ENCODE data around the gene RAB5IF.

RAB5IF gene

GRCh38 chr20:36624944-36625324 is 19.4 kb downstream of the RAB5IF start:
- no peak overlapping the region for H2AK5ac ChIP-seq (ENCODE audit: low read depth, low read length)
- no peak overlapping the region for H3K9ac ChIP-seq (ENCODE audit: low read depth, low read length, poor library complexity)
- peak overlapping the region; percentile 79 for H2AFZ ChIP-seq (ENCODE audit: low read length)
- H3K23ac ChIP-seq (ENCODE audit: low read depth, low read length, poor library complexity): no peak overlapping the region
- no peaks in the 10 kb centered on the region for H3K27me3 ChIP-seq (ENCODE audit: control insufficient read depth in 3 of 3, insufficient read depth in 3 of 3, low read depth in 1 of 3, low read length in 3 of 3)
- H3K36me3 ChIP-seq (replicated peaks in 1 of 2; ENCODE audit: control insufficient read depth in 2 of 2, insufficient read depth in 2 of 2, low read length in 2 of 2): no peaks in the 10 kb centered on the region
- peaks cover 0 to 8% of the 10 kb centered on the region in 2 donors for H3K4me1 ChIP-seq (ENCODE audit: control insufficient read depth in 2 of 2, insufficient read depth in 1 of 2, low read depth in 1 of 2, low read length in 2 of 2)
- H4K8ac ChIP-seq (ENCODE audit: low read depth, low read length): no peak overlapping the region
- H3K4me3 ChIP-seq (ENCODE audit: low read length in 2 of 2): no peak overlapping the region
- no CpG with 5 or more reads among the region's 2 CpGs for WGBS, 2 donors (ENCODE audit: extremely low coverage in 2 of 2, insufficient read length in 2 of 2, insufficient replicate concordance in 1 of 2)
- H2BK120ac ChIP-seq (ENCODE audit: low read depth, low read length): no peak overlapping the region
- no peak overlapping the region for H2BK12ac ChIP-seq (ENCODE audit: low read length)
- H4K91ac ChIP-seq (ENCODE audit: low read depth, low read length, poor library complexity): no peak overlapping the region
- no peaks in the 10 kb centered on the region for H3K79me1 ChIP-seq (ENCODE audit: low read depth, low read length)
- H3K14ac ChIP-seq (ENCODE audit: low read length): no peak overlapping the region
- no peaks in the 10 kb centered on the region for H3K9me3 ChIP-seq (replicated peaks in 1 of 2; ENCODE audit: control insufficient read depth in 2 of 2, insufficient read depth in 1 of 2, low read depth in 1 of 2, low read length in 2 of 2)
- H2BK5ac ChIP-seq (ENCODE audit: low read length): no peak overlapping the region
- no peak overlapping the region for H3K4me2 ChIP-seq (ENCODE audit: insufficient read depth, low read length, poor library complexity, severe bottlenecking)
- no peak overlapping the region for H3K27ac ChIP-seq (replicated peaks; ENCODE audit: low read length)
- no peak overlapping the region for H3K4ac ChIP-seq (ENCODE audit: low read length)
- DNase-seq (ENCODE audit: low spot score): no peak
- no peak overlapping the region for H3K18ac ChIP-seq (ENCODE audit: low read length)
- H2BK15ac ChIP-seq (ENCODE audit: low read length): no peak overlapping the region

- no peak overlapping the region for H2AFZ ChIP-seq (ENCODE audit: low read length)
- H2BK5ac ChIP-seq (ENCODE audit: low read length): no peak overlapping the region
- H3K79me1 ChIP-seq (ENCODE audit: low read depth, low read length): peaks cover 3% of the 10 kb centered on the region
- no peak for DNase-seq (ENCODE audit: low spot score)
- H3K4me1 ChIP-seq (ENCODE audit: control insufficient read depth in 2 of 2, insufficient read depth in 1 of 2, low read depth in 1 of 2, low read length in 2 of 2): peaks cover 0 to 11% of the 10 kb centered on the region in 2 donors
- H3K9me3 ChIP-seq (replicated peaks in 1 of 2; ENCODE audit: control insufficient read depth in 2 of 2, insufficient read depth in 1 of 2, low read depth in 1 of 2, low read length in 2 of 2): no peaks in the 10 kb centered on the region
- H3K27ac ChIP-seq (replicated peaks; ENCODE audit: low read length): no peak overlapping the region
- no peak overlapping the region for H3K4me3 ChIP-seq (ENCODE audit: low read length in 2 of 2)
- H2BK120ac ChIP-seq (ENCODE audit: low read depth, low read length): no peak overlapping the region
- H3K14ac ChIP-seq (ENCODE audit: low read length): no peak overlapping the region
- no CpG with 5 or more reads among the region's 7 CpGs for WGBS, 2 donors (ENCODE audit: extremely low coverage in 2 of 2, insufficient read length in 2 of 2, insufficient replicate concordance in 1 of 2)
- no peak overlapping the region for H4K8ac ChIP-seq (ENCODE audit: low read depth, low read length)
- H2BK12ac ChIP-seq (ENCODE audit: low read length): no peak overlapping the region
- H3K18ac ChIP-seq (ENCODE audit: low read length): no peak overlapping the region
- H3K23ac ChIP-seq (ENCODE audit: low read depth, low read length, poor library complexity): no peak overlapping the region
- no peak overlapping the region for H4K91ac ChIP-seq (ENCODE audit: low read depth, low read length, poor library complexity)
- no peaks in the 10 kb centered on the region for H3K36me3 ChIP-seq (replicated peaks in 1 of 2; ENCODE audit: control insufficient read depth in 2 of 2, insufficient read depth in 2 of 2, low read length in 2 of 2)
- H3K4me2 ChIP-seq (ENCODE audit: insufficient read depth, low read length, poor library complexity, severe bottlenecking): no peak overlapping the region
- no peak overlapping the region for H2BK15ac ChIP-seq (ENCODE audit: low read length)
- H3K27me3 ChIP-seq (ENCODE audit: control insufficient read depth in 3 of 3, insufficient read depth in 3 of 3, low read depth in 1 of 3, low read length in 3 of 3): no peaks in the 10 kb centered on the region
- H3K9ac ChIP-seq (ENCODE audit: low read depth, low read length, poor library complexity): no peak overlapping the region
- no peak overlapping the region for H3K4ac ChIP-seq (ENCODE audit: low read length)
- H2AK5ac ChIP-seq (ENCODE audit: low read depth, low read length): no peak overlapping the region
Measured at GRCh38 chr20:36628076-36628475, 22.5 kb downstream of the RAB5IF start.

GRCh38 chr20:36629719-36630681 is 24.4 kb downstream of the RAB5IF start:
- peaks cover 3% of the 10 kb centered on the region for H3K79me1 ChIP-seq (ENCODE audit: low read depth, low read length)
- no peak overlapping the region for H3K27ac ChIP-seq (replicated peaks; ENCODE audit: low read length)
- H3K18ac ChIP-seq (ENCODE audit: low read length): no peak overlapping the region
- no peaks in the 10 kb centered on the region for H3K9me3 ChIP-seq (replicated peaks in 1 of 2; ENCODE audit: control insufficient read depth in 2 of 2, insufficient read depth in 1 of 2, low read depth in 1 of 2, low read length in 2 of 2)
- no peak overlapping the region for H3K4me3 ChIP-seq (ENCODE audit: low read length in 2 of 2)
- H3K36me3 ChIP-seq (replicated peaks in 1 of 2; ENCODE audit: control insufficient read depth in 2 of 2, insufficient read depth in 2 of 2, low read length in 2 of 2): no peaks in the 10 kb centered on the region
- peaks cover 0 to 5% (median 0%) of the 10 kb centered on the region in 3 experiments for H3K27me3 ChIP-seq (ENCODE audit: control insufficient read depth in 3 of 3, insufficient read depth in 3 of 3, low read depth in 1 of 3, low read length in 3 of 3)
- H3K14ac ChIP-seq (ENCODE audit: low read length): no peak overlapping the region
- peak overlapping the region; percentile 92 for H2AFZ ChIP-seq (ENCODE audit: low read length)
- H2BK120ac ChIP-seq (ENCODE audit: low read depth, low read length): no peak overlapping the region
- no peak overlapping the region for H3K4me2 ChIP-seq (ENCODE audit: insufficient read depth, low read length, poor library complexity, severe bottlenecking)
- H2BK5ac ChIP-seq (ENCODE audit: low read length): no peak overlapping the region
- peak overlapping the region; percentile 58 for H2BK15ac ChIP-seq (ENCODE audit: low read length)
- peaks cover 0 to 6% of the 10 kb centered on the region in 2 donors for H3K4me1 ChIP-seq (ENCODE audit: control insufficient read depth in 2 of 2, insufficient read depth in 1 of 2, low read depth in 1 of 2, low read length in 2 of 2)
- no peak for DNase-seq (ENCODE audit: low spot score)
- peak overlapping the region; percentile 83 for H3K23ac ChIP-seq (ENCODE audit: low read depth, low read length, poor library complexity)
- no peak overlapping the region for H3K9ac ChIP-seq (ENCODE audit: low read depth, low read length, poor library complexity)
- H2BK12ac ChIP-seq (ENCODE audit: low read length): no peak overlapping the region
- no CpG with 5 or more reads among the region's 15 CpGs for WGBS, 2 donors (ENCODE audit: extremely low coverage in 2 of 2, insufficient read length in 2 of 2, insufficient replicate concordance in 1 of 2)
- H2AK5ac ChIP-seq (ENCODE audit: low read depth, low read length): no peak overlapping the region
- H4K91ac ChIP-seq (ENCODE audit: low read depth, low read length, poor library complexity): no peak overlapping the region
- no peak overlapping the region for H3K4ac ChIP-seq (ENCODE audit: low read length)
- no peak overlapping the region for H4K8ac ChIP-seq (ENCODE audit: low read depth, low read length)

- no peak overlapping the region for H4K91ac ChIP-seq (ENCODE audit: low read depth, low read length, poor library complexity)
- no peak overlapping the region for H4K8ac ChIP-seq (ENCODE audit: low read depth, low read length)
- no peak overlapping the region for H2BK120ac ChIP-seq (ENCODE audit: low read depth, low read length)
- H3K18ac ChIP-seq (ENCODE audit: low read length): peak overlapping the region; percentile 2
- no peak overlapping the region for H3K4me2 ChIP-seq (ENCODE audit: insufficient read depth, low read length, poor library complexity, severe bottlenecking)
- peaks cover 0 to 6% of the 10 kb centered on the region in 2 donors for H3K4me1 ChIP-seq (ENCODE audit: control insufficient read depth in 2 of 2, insufficient read depth in 1 of 2, low read depth in 1 of 2, low read length in 2 of 2)
- no peak overlapping the region for H3K4me3 ChIP-seq (ENCODE audit: low read length in 2 of 2)
- no peaks in the 10 kb centered on the region for H3K9me3 ChIP-seq (replicated peaks in 1 of 2; ENCODE audit: control insufficient read depth in 2 of 2, insufficient read depth in 1 of 2, low read depth in 1 of 2, low read length in 2 of 2)
- no peak overlapping the region for H2BK12ac ChIP-seq (ENCODE audit: low read length)
- no peak overlapping the region for H3K4ac ChIP-seq (ENCODE audit: low read length)
- no peak overlapping the region for H3K9ac ChIP-seq (ENCODE audit: low read depth, low read length, poor library complexity)
- H3K23ac ChIP-seq (ENCODE audit: low read depth, low read length, poor library complexity): no peak overlapping the region
- no peak overlapping the region for H3K14ac ChIP-seq (ENCODE audit: low read length)
- peaks cover 3% of the 10 kb centered on the region for H3K79me1 ChIP-seq (ENCODE audit: low read depth, low read length)
- no peak overlapping the region for H3K27ac ChIP-seq (replicated peaks; ENCODE audit: low read length)
- peaks cover 0 to 5% (median 0%) of the 10 kb centered on the region in 3 experiments for H3K27me3 ChIP-seq (ENCODE audit: control insufficient read depth in 3 of 3, insufficient read depth in 3 of 3, low read depth in 1 of 3, low read length in 3 of 3)
- no CpG with 5 or more reads among the region's 6 CpGs for WGBS, 2 donors (ENCODE audit: extremely low coverage in 2 of 2, insufficient read length in 2 of 2, insufficient replicate concordance in 1 of 2)
- no peak overlapping the region for H2AFZ ChIP-seq (ENCODE audit: low read length)
- H2BK5ac ChIP-seq (ENCODE audit: low read length): no peak overlapping the region
- H3K36me3 ChIP-seq (replicated peaks in 1 of 2; ENCODE audit: control insufficient read depth in 2 of 2, insufficient read depth in 2 of 2, low read length in 2 of 2): no peaks in the 10 kb centered on the region
- no peak for DNase-seq (ENCODE audit: low spot score)
- no peak overlapping the region for H2AK5ac ChIP-seq (ENCODE audit: low read depth, low read length)
- H2BK15ac ChIP-seq (ENCODE audit: low read length): no peak overlapping the region
Measured at GRCh38 chr20:36631646-36632045, 26.1 kb downstream of the RAB5IF start.
